H9 (cell line): ENCODE results near the gene HS1BP3. TPM values are rescaled to one million over a fixed set of nuclear protein-coding genes. Genes with fewer than 3 reads are reported as not detected.

Experiments
- DNase-seq: peaks from one replicate; pipeline ENCODE4 v3.0.0-alpha.2; 2017
- H2AFZ ChIP-seq: one replicate; pipeline ENCODE4 v1.6.1; 2013; ENCODE audit warnings: mild to moderate bottlenecking, low read length, control low read depth, moderate library complexity
- H2AK5ac ChIP-seq: 2 replicates; pipeline ENCODE4 v1.6.1; 2013; ENCODE audit warnings: low read length, control low read depth, mixed read lengths; ENCODE audit not compliant: insufficient read length
- H2BK120ac ChIP-seq: one replicate; pipeline ENCODE4 v1.6.1; 2013; ENCODE audit warnings: low read depth, mild to moderate bottlenecking, low read length, control low read depth, inconsistent platforms; ENCODE audit not compliant: poor library complexity, severe bottlenecking
- H2BK12ac ChIP-seq: 2 replicates; pipeline ENCODE4 v1.6.1; 2013; ENCODE audit warnings: low read length, control low read depth, mixed read lengths, low read depth; ENCODE audit not compliant: insufficient read length
- H2BK15ac ChIP-seq: 2 replicates; pipeline ENCODE4 v1.6.1; 2013; ENCODE audit warnings: low read depth, low read length, control low read depth
- H2BK20ac ChIP-seq: one replicate; pipeline ENCODE4 v1.6.1; 2013; ENCODE audit warnings: low read depth, mild to moderate bottlenecking, low read length, control low read depth, inconsistent platforms; ENCODE audit not compliant: poor library complexity, severe bottlenecking
- H2BK5ac ChIP-seq: 2 replicates; pipeline ENCODE4 v1.6.1; 2013; ENCODE audit warnings: low read length, control low read depth, mixed read lengths; ENCODE audit not compliant: insufficient read length
- H3K14ac ChIP-seq: 2 replicates; pipeline ENCODE4 v1.6.1; 2013; ENCODE audit warnings: low read length, control low read depth; ENCODE audit not compliant: insufficient read depth
- H3K18ac ChIP-seq: 2 replicates; pipeline ENCODE4 v1.6.1; 2013; ENCODE audit warnings: low read depth, mild to moderate bottlenecking, mixed read lengths, low read length, control low read depth; ENCODE audit not compliant: insufficient read length
- H3K23ac ChIP-seq: 2 replicates; pipeline ENCODE4 v1.6.1; 2013; ENCODE audit warnings: low read length, control low read depth, mixed read lengths, low read depth; ENCODE audit not compliant: insufficient read length
- H3K23me2 ChIP-seq: 2 replicates; pipeline ENCODE4 v1.6.1; 2013; ENCODE audit warnings: low read depth, mild to moderate bottlenecking, mixed read lengths, low read length, control low read depth; ENCODE audit not compliant: insufficient read length, poor library complexity, severe bottlenecking
- H3K27ac ChIP-seq: 2 replicates; pipeline ENCODE4 v1.5.1; 2013; ENCODE audit warnings: low read length, control low read depth, mixed read lengths, low read depth; ENCODE audit not compliant: insufficient read length
- H3K27me3 ChIP-seq: 2 replicates; pipeline ENCODE4 v1.6.1; 2013; ENCODE audit warnings: low read length, control low read depth, inconsistent platforms; ENCODE audit not compliant: insufficient read depth
- H3K4ac ChIP-seq: 2 replicates; pipeline ENCODE4 v1.6.1; 2013; ENCODE audit warnings: low read depth, mild to moderate bottlenecking, control low read depth, inconsistent platforms, low read length, moderate library complexity
- H3K4me1 ChIP-seq: 2 replicates; pipeline ENCODE4 v1.6.1; 2013; ENCODE audit warnings: low read length, control low read depth, inconsistent platforms; ENCODE audit not compliant: insufficient read depth
- H3K4me2 ChIP-seq: 2 replicates; pipeline ENCODE4 v1.6.1; 2013; ENCODE audit warnings: low read length, control low read depth, mixed read lengths; ENCODE audit not compliant: insufficient read length, insufficient read depth
- H3K56ac ChIP-seq: 2 replicates; pipeline ENCODE4 v1.6.1; 2013; ENCODE audit warnings: low read depth, mild to moderate bottlenecking, mixed read lengths, low read length, control low read depth; ENCODE audit not compliant: insufficient read length
- H3K79me1 ChIP-seq: 2 replicates; pipeline ENCODE4 v1.6.1; 2013; ENCODE audit warnings: low read depth, mild to moderate bottlenecking, moderate library complexity, low read length, control low read depth, inconsistent platforms; ENCODE audit not compliant: insufficient read depth, poor library complexity, severe bottlenecking
- H3K79me2 ChIP-seq: 2 replicates; pipeline ENCODE4 v1.6.1; 2013; ENCODE audit warnings: low read length, control low read depth, inconsistent platforms; ENCODE audit not compliant: insufficient read depth
- H3K9ac ChIP-seq: 2 replicates; pipeline ENCODE4 v1.6.1; 2013; ENCODE audit warnings: low read length, control low read depth, mixed read lengths; ENCODE audit not compliant: insufficient read length; ENCODE audit errors: extremely low read depth
- H3K9me3 ChIP-seq: one replicate; pipeline ENCODE4 v1.6.1; 2013; ENCODE audit warnings: low read depth, low read length, inconsistent platforms; ENCODE audit not compliant: control insufficient read depth
- H3T11ph ChIP-seq: one replicate; pipeline ENCODE4 v1.6.1; 2013; ENCODE audit warnings: mild to moderate bottlenecking, low read length, control low read depth, inconsistent platforms
- H4K20me1 ChIP-seq: one replicate; pipeline ENCODE4 v1.6.1; 2013; ENCODE audit not compliant: control insufficient read depth, insufficient read length, insufficient read depth
- H4K5ac ChIP-seq: 2 replicates; pipeline ENCODE4 v1.6.1; 2013; ENCODE audit warnings: low read depth, mild to moderate bottlenecking, mixed read lengths, low read length, control low read depth; ENCODE audit not compliant: insufficient read length
- H4K8ac ChIP-seq: replicated peaks from 2 replicates; pipeline ENCODE4 v1.6.1; 2013; ENCODE audit warnings: low read length, control low read depth, mixed read lengths, low read depth; ENCODE audit not compliant: insufficient read length
- H4K91ac ChIP-seq: 2 replicates; pipeline ENCODE4 v1.6.1; 2013; ENCODE audit warnings: low read depth, mild to moderate bottlenecking, moderate library complexity, mixed read lengths, low read length, control low read depth; ENCODE audit not compliant: insufficient read length
- H3K27ac Mint-ChIP-seq, 3 experiments: 2 replicates in 2 of 3; 3 replicates in 1 of 3; pipeline ENCODE4 v1.8.0; 2020 to 2021; ENCODE audit warnings: mixed read lengths in 3 of 3, mild to moderate bottlenecking in 1 of 3, moderate library complexity in 1 of 3
- H3K27me3 Mint-ChIP-seq: 2 replicates; pipeline ENCODE4 v1.8.0; 2021; ENCODE audit warnings: low read depth, mild to moderate bottlenecking, moderate library complexity, mixed read lengths
- H3K36me3 Mint-ChIP-seq, 3 experiments: 2 replicates in 2 of 3; 3 replicates in 1 of 3; pipeline ENCODE4 v1.8.0; 2020 to 2021; ENCODE audit warnings: low read depth in 3 of 3, mixed read lengths in 3 of 3; ENCODE audit not compliant: insufficient read depth in 1 of 3
- H3K4me1 Mint-ChIP-seq, 2 experiments: 2 replicates each; pipeline ENCODE4 v1.8.0; 2020; ENCODE audit warnings: mixed read lengths in 2 of 2
- H3K4me3 Mint-ChIP-seq, 2 experiments: 2 replicates in 1 of 2; 3 replicates in 1 of 2; pipeline ENCODE4 v1.8.0; 2020 to 2021; ENCODE audit warnings: mild to moderate bottlenecking in 2 of 2, mixed read lengths in 2 of 2, moderate library complexity in 1 of 2
- H3K9me3 Mint-ChIP-seq, 2 experiments: 2 replicates in 1 of 2; 3 replicates in 1 of 2; pipeline ENCODE4 v1.8.0; 2020; ENCODE audit warnings: mild to moderate bottlenecking in 2 of 2, mixed read lengths in 2 of 2, moderate library complexity in 1 of 2
- WGBS: extraction: QIAGEN DNeasy Blood & Tissue Kit; methylation state at CpG from one replicate; pipeline ENCODE4 v1.1.7; 2013; ENCODE audit warnings: missing lambda C conversion rate, low lambda C conversion rate, mixed read lengths; ENCODE audit not compliant: insufficient read length; ENCODE audit errors: extremely low coverage; 5-methylcytosine and 5-hydroxymethylcytosine counted together
- total RNA-seq: library from RNA; stranded (reverse); gene quantifications from 2 replicates; pipeline ENCODE4 v1.2.1, GENCODE V29; 2021
- TF ChIP-seq, protein P1 (sequence below): fragments of 200-600 bp; sonication (generic); conservative IDR thresholded peaks from 3 replicates; pipeline ENCODE4 v1.8.0; 2021; ENCODE audit warnings: antibody characterized with exemption, mild to moderate bottlenecking

Gene HS1BP3
- total RNA-seq, 1 experiment from 2014 or later: 11.1 TPM

DNA sequence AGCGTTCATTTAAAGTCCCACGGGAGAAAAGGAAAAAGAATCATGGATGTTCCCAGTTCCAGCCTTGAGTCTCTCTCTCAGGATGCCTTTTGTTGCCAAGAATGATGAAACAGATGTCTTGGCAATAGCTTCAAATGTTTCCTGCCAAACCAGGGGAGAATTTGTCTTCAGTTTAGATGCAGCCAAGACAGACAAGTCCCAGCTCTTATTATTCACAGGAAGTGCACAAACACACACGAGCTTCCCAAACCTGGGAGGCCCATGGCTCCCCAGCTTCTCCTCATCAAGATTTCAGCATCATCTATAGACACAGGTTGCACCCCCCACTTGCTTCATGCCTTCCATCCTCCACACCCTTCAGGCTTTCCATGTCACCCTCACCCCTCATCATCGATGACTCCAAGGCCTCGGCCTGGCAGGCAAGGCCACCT is 45.9 kb downstream of the HS1BP3 start:
- Histone ChIP-seq H3K4me1 (no peaks in the 10 kb centered on the region), H2BK120ac (no peak overlapping the region), H2BK12ac (no peak overlapping the region), H2BK5ac (no peak overlapping the region), H2BK20ac (no peak overlapping the region), H3K4ac (no peak overlapping the region), H3K79me1 (no peaks in the 10 kb centered on the region), H3K4me2 (no peak overlapping the region), H3K14ac (no peak overlapping the region), H3K9ac (no peak overlapping the region), H3K23me2 (no peaks in the 10 kb centered on the region), H3T11ph (no peak overlapping the region), H4K5ac (no peak overlapping the region), H4K20me1 (no peaks in the 10 kb centered on the region), H2BK15ac (no peak overlapping the region), H3K79me2 (no peaks in the 10 kb centered on the region), H3K18ac (no peak overlapping the region), H2AFZ (no peak overlapping the region), H3K27ac (no peak overlapping the region), H4K8ac (no peak overlapping the region), H3K56ac (no peak overlapping the region), H4K91ac (no peak overlapping the region), H3K9me3 (no peaks in the 10 kb centered on the region), H3K23ac (no peak overlapping the region), H2AK5ac (no peak overlapping the region), H3K27me3 (no peaks in the 10 kb centered on the region)
- Mint-ChIP-seq H3K4me1 (peaks cover 3 to 4% of the 10 kb centered on the region in 2 experiments; a peak in 2 of 4 replicates), H3K36me3 (peaks cover 0 to 11% (median 0%) of the 10 kb centered on the region in 3 experiments; a peak in 4 of 7 replicates), H3K4me3 (no peak overlapping the region), H3K27ac (no peak overlapping the region; a peak in 1 of 7 replicates), H3K9me3 (peaks cover 2 to 8% of the 10 kb centered on the region in 2 experiments; a peak in 4 of 5 replicates), H3K27me3 (peaks cover 2% of the 10 kb centered on the region; the same call in 1 of the 2 replicates)
- WGBS: no CpG with 5 or more reads among the region's 5 CpGs
- TF ChIP-seq, protein P1, sequence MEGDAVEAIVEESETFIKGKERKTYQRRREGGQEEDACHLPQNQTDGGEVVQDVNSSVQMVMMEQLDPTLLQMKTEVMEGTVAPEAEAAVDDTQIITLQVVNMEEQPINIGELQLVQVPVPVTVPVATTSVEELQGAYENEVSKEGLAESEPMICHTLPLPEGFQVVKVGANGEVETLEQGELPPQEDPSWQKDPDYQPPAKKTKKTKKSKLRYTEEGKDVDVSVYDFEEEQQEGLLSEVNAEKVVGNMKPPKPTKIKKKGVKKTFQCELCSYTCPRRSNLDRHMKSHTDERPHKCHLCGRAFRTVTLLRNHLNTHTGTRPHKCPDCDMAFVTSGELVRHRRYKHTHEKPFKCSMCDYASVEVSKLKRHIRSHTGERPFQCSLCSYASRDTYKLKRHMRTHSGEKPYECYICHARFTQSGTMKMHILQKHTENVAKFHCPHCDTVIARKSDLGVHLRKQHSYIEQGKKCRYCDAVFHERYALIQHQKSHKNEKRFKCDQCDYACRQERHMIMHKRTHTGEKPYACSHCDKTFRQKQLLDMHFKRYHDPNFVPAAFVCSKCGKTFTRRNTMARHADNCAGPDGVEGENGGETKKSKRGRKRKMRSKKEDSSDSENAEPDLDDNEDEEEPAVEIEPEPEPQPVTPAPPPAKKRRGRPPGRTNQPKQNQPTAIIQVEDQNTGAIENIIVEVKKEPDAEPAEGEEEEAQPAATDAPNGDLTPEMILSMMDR: no peak
- DNase-seq: no peak
